Activated T-cell treated with anti-CD3 and anti-CD28 coated beads for 1 hour (primary cell): ENCODE measurements around the gene UPK3A.
A peak's percentile ranks its signal among the peaks of the same experiment; 100 is the strongest.

ENCODE experiments used
- DNase-seq: peaks from one replicate; pipeline ENCODE4 v3.0.0-alpha.2; 2020; ENCODE audit warnings: low read depth

The UPK3A gene

DNA sequence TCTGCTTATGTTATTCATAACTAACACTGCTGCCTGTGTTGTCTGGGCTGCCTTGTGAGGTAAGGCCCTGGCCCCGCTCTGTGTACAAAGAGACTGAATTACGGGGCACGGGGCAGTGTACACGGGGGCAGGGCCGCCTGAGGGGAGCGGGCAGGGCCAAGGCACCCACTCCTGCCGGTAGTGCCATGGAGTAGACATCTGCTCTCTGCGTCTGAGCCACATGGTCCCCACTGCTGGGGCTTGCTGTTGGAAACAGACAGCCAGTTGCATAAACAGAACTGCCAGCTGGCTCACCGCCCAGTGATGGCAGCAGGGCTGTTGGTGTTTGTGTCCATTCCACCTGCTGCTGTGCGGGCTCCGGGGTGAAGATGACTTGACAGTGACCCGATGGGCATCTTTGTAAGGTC is 44.8 kb downstream of the UPK3A start:
- no peak for DNase-seq

DNA sequence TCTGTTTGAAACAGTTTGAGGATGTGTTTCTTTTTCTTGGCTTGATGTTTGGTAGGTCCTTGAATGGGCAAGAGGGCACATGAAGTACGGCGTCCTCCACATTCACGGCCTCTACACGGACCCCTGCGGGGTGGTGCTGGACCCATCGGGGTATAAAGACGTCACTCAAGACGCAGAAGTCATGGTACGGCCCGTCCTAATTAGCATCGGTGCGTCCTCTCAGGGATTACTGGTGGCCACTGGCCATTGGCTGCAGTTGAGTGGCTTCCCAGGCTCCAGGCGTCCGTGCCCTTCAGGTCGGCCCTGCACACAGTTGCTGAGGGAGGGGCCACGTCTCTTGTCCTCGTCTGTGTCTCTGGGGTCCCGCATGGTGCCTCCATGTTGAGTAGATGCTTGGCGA is 45.8 kb downstream of the UPK3A start:
- DNase-seq = no peak

DNA sequence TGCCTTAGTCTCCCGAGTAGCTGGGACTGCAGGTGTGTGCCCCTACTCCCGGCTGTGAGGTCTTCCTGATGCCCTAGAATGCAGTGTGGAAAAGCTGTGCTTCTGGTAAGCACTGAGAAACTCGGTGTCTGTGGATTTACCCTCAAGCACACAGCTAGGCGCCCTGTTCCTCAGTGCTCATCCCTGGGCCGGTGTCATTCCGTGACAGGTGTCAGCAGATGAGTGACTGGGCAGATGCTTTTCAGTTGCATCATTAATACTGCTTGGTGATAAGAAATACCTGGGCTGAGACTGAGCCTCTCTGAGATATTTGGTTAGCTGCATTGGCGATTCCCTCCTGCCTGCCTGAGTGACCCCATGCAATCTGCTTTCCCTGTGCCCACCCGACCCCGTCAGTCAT is 46.7 kb downstream of the UPK3A start:
- no peak for DNase-seq

DNA sequence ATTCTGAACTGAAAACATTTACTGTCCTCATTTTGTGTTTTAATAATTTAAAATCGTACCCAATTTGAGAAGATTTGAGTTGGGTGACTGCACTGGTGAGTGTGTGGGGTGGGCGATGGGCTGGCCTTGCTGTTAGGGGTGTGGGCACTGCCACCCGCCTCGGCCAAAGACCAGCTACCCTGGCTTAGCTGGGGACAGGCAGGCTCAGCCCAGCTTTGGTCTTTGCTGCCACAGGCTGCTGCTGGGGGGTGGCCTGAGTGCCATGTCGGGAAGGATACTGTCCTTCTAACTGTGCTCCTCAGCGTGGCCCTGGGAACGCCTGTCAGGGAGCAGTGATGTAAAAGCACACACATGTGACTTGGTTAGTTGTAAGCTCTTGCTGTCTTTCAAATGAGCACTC is 47.3 kb downstream of the UPK3A start:
- no peak for DNase-seq

DNA sequence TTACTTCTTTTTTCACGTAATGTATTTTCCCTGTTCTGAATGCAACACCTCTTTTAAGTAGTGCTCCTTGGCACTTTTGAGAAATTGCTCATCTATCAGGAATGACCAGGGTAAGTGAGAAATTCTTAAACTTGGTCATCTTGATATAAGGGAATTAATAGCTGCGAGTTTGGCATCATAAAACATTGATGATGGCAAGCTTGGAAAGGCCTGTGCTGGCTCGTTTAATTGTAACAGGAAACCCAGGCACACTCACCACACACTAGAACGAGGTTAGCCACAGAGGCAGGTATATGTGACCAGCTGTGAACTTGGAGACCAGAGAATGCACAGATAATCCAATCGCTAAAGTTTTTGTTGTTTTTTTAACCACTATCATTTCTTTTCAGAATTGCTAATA is 49.3 kb downstream of the UPK3A start:
- DNase-seq = no peak

DNA sequence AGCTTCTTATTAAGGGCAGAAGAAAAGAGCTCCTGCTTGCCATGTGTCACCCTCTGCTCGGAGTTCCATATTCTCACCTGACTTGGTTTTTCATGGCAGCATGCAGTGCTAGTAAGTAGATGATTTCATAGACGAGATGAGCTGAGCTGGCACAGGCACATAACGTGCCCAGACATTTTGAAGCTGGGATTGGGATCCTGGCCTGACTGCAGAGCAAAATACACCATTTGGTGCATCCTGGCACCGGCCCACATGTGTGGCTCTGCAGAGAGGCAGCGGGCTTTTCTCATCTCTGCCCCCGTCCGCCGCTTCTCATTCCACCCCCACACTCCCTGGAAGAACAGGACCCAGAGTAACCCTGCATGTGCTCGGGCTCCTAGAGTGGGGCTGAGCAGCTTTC is 49.8 kb downstream of the UPK3A start:
- DNase-seq = no peak

DNA sequence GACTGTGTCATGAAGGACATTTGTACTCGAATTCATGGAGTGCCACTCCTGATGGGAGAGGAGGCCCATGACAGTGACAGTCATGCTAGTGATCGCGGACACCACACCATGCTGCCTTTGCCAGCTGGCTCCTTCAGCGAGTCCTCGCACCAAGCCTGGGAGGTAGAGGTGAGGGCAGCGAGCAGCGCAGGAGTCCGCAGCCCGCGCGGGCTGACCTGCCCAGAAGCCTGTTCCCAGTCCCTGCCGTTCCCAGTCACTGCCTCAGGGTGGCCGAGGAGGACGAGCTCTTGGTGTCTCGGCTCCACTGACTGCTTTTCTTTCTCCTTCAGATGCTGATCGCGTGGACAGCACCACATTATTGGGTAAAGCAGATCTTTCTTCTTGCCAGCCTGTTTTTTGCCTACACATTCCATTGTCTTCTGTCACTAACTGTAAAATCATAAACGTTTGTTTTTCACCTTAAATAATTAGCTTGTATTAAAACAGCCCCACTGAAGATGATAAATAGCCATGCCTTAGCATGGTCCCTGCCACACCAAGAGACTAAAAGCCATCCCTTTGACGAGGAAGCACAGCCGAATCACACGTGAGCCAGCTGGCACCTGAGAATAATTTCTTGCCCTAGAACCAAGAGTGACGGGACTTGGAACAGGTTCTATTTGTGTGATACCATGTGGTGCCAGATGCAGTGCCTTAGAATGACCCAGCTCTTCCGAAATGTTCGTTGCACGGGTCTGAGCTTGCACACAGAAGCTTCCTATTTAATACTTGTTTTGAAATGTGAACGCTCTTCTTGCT is 50.5 kb downstream of the UPK3A start:
- no peak for DNase-seq

DNA sequence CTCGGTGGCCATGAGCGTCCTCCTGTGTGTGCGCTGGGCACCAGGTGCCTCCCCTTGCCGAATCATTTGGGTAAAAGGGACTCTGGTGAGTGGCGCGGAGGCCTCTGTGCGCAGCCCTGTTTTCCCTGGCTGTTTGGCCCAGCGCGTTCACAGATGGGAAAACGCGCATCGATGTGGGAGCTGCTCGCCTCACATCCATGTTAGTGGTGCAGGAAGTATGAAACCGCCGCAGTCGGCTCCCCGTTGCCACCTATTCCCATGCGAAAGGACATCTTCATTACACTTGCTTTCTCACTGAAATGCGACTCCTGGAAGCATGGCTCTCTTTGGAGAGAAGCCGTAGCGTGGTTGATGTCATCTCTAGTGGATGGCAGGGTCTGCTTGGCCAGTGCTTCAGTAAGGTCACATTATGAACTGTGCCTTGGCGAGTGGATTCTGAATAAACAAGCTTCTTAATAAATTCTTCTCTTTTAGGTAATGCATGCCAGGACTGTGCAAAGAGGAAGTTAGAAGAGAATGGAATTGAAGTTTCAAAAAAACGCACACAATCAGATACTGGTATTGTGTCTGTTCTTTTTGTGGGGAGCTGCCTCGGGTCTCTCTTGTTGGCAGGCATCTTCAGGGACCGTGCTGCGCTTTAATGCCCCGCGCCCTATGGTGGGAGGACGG is 51.2 kb downstream of the UPK3A start:
- no peak for DNase-seq

DNA sequence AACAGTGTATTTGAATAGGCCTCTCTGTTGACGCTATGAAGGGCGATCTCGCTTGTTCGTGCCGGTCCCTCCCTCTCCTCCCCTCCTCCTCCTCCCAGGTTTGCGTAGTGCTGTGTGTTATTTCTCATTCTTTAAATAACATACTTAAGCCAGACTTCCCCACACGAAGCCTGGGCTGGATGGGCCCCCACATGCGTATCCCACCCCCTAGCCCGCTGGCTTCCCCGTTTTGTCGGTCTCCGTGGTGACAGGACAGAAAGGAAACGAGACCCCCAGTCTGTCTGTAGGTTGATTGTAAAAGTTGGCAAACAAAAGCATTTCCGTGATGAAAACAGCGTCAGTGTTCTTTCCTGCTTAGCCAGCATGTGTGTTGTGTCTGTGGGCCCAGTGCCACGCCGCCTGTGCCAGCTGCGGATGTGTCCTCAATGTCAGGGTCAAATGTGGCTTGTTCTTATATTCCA is 52.3 kb downstream of the UPK3A start:
- no peak for DNase-seq

DNA sequence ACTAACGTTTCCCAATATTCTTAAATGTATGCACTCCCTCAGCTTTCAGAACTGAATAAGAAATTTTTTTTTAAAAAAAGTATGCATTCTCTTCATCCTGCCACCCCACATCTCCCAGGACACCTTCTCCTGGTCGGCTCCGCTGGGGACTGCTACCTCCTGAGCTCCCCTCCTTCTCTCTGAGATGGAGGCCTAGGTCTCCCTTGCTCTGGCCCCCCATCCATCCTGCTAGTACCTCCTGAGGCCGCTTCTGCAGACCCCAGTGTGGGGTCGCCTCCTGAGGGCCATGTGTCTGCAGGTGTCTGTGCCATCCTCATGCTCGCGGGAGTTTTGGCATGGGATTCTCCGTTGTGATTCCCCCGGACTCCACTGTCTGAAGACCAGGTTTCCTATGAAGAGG is 52.8 kb downstream of the UPK3A start:
- no peak for DNase-seq

DNA sequence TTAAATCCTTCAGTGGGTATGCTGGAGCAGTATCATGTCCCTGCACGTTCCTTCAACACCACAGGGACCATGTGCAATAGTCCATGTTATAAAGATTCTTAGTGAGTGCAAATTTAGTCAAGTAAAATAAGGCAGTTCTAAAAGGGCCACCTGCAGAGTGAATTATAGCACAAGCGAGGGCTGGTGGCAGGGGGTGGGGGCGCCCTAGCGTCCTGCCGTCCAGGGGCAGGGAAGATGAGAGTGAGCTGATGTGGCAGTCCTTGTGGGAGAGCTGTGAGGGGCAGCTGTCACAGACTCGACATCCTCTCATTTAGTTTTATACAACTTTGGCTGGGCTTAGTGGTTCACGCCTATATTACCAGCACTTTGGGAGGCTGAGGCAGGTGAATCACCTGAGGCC is 54.0 kb downstream of the UPK3A start:
- DNase-seq = no peak

DNA sequence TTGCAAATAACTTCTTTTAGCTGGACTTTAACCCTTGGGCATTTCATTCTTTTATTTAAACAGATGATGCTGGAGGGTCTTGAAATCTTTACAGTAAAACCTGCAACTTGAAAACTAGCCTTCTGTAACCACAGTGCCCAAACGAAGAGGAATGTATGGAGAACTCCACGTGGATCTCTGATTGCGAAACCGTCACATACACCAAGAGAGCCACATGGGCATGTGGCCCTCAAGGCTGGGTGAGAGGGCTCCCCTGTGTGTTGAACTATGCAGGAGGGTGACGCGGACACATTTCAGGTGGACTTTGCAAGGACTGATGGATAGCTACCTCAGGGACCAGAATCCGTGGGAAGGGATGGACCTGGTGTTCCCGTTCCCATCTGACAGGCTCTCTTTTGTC is 55.6 kb downstream of the UPK3A start:
- no peak for DNase-seq

DNA sequence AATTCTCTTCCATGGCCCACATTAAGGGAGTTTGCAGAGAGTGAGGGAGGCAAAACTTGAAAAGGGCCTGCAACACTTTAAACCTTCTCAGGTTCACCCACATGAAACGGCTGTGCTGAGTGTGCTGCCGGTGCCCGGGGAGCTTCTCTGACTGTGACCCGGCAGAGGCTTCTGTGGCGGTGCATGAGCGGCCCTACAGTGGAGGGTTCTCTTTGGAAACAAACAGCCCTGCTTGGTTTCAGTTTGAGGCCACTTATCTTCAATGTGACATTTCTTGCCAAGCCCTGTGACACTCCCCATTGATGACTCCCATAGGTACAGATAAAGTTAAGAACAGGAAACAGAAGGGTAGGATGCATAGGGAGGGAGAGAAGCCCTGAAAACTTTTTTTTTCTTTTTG is 56.7 kb downstream of the UPK3A start:
- peak; percentile 42 for DNase-seq

DNA sequence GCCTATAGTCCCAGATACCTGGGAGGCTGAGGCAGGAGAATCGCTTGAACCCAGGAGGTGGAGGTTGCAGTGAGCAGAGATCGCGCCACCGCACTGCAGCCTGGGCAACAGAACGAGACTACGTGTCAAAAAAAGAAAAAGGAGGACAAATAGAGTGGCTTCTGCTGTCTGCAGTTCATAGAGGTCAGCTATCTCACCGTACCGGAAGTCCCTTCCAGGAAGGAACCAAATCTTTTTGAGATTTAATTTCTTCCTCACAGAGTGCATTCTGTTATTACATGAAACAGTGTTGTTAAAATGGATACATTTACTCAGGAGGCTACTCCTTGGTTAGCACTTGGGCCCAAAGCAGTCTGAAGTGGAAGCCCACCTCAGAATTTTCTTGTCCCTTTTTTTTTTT is 58.4 kb downstream of the UPK3A start:
- no peak for DNase-seq

DNA sequence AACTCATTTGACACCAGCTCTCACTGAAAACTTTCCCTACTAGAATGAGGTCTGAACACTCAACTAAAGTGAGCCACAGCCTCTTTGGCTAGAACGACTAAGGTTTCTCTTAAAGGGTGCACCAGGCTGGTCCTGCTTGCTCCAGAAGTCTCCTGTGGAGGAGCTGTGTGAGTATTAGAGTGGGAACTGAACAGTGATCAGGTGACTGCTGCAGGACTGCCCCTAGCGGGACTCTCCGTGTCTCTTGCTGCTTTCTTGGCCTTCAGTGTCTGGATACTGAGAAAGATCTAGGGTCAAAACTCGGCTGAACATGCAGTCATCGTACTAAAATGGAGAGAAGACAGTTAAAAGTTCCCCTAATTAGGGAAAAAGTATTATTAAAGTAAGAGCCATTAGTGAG is 59.6 kb downstream of the UPK3A start:
- no peak for DNase-seq
